Activated T-helper 17 cell treated with anti-CD3 and anti-CD28 coated beads, Interleukin-2, amount 50 U/mL, for 72 hours (primary cell): ENCODE measurements around the gene SLC19A1. TPM values are rescaled to one million over a fixed set of nuclear protein-coding genes. Genes with fewer than 3 reads are reported as not detected.
A peak's percentile ranks its signal among the peaks of the same experiment; 100 is the strongest.

Source experiments
- ATAC-seq: fragments of 150-1000 bp; cut with Tn5 transposase; replicated peaks from 2 replicates; pipeline ENCODE4 v1.10.0; 2021; ENCODE audit warnings: mild to moderate bottlenecking, moderate library complexity
- H3K27ac Mint-ChIP-seq: one replicate; pipeline ENCODE4 v1.8.0; 2022; ENCODE audit warnings: mixed read lengths
- H3K27me3 Mint-ChIP-seq: one replicate; pipeline ENCODE4 v1.8.0; 2022; ENCODE audit warnings: mixed read lengths
- H3K36me3 Mint-ChIP-seq: one replicate; pipeline ENCODE4 v1.8.0; 2022; ENCODE audit warnings: low read depth, mild to moderate bottlenecking, mixed read lengths
- H3K4me1 Mint-ChIP-seq: one replicate; pipeline ENCODE4 v1.8.0; 2022; ENCODE audit warnings: mixed read lengths
- H3K4me3 Mint-ChIP-seq: one replicate; pipeline ENCODE4 v1.8.0; 2022; ENCODE audit warnings: mild to moderate bottlenecking, mixed read lengths
- H3K9me3 Mint-ChIP-seq: one replicate; pipeline ENCODE4 v1.8.0; 2022; ENCODE audit warnings: mixed read lengths
- total RNA-seq, 2 donors: library from RNA; stranded (reverse); gene quantifications; one replicate each; pipeline ENCODE4 v1.2.3, GENCODE V29; 2022

The SLC19A1 gene
- total RNA-seq, 2 donors from 2014 or later = 41.4 to 82.2 TPM

DNA sequence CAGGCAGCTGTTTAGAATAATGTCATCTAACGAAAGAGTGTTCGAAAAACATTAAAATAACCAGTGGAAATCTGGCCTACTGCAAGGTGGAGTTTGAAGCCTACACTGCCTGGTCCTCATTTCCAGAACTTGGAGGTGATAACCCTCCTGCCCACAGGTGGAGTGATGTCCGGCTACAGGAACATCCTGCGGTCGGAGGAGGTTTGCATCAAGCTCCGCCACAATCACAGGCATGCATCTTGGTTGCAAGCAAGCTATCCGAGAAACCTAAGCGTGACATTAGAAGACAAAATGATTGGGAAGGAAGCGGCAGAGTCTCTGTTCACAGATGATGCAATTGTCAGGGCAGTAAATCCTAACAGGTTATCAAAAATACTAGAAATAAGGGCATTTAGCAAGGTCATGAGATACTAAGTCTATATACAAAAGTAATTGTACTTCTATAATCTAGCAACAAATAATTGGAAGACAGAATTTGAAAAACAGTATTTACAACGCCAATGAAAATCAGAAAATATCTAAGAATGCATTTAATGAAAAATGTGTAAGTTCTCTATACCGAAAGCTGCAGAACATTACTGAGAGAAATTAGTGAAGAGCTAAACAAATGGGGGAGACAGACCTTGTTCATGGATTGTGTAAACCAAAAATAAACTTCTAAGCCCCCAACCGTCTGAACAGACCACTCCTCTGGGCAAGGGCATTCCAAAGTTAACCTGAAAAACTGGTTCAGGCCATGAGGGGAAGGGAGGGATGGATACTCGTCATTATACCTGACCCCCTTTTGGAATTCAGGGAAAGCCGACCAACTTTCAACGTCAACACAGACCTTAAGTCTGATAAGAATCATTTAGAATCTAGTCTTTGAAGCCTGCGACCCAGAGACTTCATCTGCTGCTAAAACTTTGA, 4.7 kb upstream of the SLC19A1 start:
- Mint-ChIP-seq H3K4me3 (no peak overlapping the region), H3K27ac (no peak overlapping the region), H3K36me3 (no peaks in the 10 kb centered on the region), H3K9me3 (no peaks in the 10 kb centered on the region), H3K4me1 (peaks cover 24% of the 10 kb centered on the region), H3K27me3 (no peaks in the 10 kb centered on the region)
- ATAC-seq = no peak

DNA sequence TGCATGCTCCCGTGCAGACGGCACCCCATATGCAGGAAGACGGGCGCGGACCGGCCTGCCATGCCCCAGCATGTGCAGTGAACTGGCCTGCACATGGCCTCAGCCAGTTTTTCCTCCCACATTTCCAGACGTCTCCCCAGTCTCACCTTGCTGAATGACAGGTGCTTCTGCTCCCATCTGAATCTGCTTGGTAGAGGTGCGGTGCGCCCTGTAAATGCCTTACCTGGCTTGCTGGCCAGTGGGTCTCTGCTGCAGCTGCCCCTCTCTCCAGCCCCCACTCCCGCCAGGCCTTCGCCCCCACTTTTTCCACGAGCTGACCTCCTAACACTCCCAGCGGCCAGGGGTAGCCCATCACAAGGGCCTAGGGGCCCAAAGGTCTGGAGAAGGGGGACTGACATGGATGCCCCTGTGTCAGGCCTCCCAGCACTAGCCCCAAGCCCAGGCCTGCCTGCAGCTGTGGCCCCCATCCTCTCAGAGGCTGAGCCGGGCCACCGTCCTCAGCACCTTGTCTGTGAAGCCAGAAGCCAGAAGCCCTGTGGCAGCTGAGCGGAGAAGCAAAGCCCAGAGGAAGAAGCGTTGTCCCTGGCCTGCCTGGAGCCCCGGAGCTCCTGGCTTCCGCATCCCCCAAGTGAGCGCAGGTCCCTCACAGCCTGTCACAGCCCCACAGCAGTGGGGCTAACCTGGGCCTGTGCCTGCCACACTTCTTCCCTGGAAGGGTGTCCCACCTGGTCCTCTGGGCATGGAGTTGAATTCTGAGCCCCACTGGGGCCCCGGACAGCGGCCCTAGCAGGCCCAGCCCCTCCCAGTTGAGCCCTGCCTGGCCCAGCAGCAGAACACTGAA, 3.7 kb upstream of the SLC19A1 start:
- Mint-ChIP-seq H3K27ac (peak overlapping the region; percentile 45), H3K27me3 (no peaks in the 10 kb centered on the region), H3K9me3 (no peaks in the 10 kb centered on the region), H3K4me1 (peaks cover 15% of the 10 kb centered on the region), H3K36me3 (peaks cover 2% of the 10 kb centered on the region), H3K4me3 (no peak overlapping the region)
- ATAC-seq = no peak

DNA sequence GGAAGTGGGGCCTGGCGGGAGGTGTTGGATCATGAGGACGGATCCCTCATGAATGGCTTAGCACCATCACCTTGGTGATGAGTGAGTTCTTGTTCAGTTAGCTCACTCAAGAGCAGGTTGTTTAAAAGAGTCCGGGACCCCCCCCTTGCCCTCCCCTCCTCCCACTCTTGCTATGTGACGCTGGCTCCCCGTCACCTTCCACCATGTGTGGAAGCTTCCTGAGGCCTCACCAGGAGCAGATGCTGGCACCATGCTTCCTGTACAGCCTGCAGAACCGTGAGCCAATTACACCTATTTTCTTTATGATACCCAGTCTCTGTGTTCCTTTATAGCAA, 3.0 kb upstream of the SLC19A1 start:
- H3K4me3 Mint-ChIP-seq = no peak overlapping the region
- no peak for ATAC-seq
- H3K4me1 Mint-ChIP-seq = peaks cover 8% of the 10 kb centered on the region
- H3K9me3 Mint-ChIP-seq = no peaks in the 10 kb centered on the region
- peak overlapping the region; percentile 45 for H3K27ac Mint-ChIP-seq
- H3K36me3 Mint-ChIP-seq = peaks cover 8% of the 10 kb centered on the region
- no peaks in the 10 kb centered on the region for H3K27me3 Mint-ChIP-seq

DNA sequence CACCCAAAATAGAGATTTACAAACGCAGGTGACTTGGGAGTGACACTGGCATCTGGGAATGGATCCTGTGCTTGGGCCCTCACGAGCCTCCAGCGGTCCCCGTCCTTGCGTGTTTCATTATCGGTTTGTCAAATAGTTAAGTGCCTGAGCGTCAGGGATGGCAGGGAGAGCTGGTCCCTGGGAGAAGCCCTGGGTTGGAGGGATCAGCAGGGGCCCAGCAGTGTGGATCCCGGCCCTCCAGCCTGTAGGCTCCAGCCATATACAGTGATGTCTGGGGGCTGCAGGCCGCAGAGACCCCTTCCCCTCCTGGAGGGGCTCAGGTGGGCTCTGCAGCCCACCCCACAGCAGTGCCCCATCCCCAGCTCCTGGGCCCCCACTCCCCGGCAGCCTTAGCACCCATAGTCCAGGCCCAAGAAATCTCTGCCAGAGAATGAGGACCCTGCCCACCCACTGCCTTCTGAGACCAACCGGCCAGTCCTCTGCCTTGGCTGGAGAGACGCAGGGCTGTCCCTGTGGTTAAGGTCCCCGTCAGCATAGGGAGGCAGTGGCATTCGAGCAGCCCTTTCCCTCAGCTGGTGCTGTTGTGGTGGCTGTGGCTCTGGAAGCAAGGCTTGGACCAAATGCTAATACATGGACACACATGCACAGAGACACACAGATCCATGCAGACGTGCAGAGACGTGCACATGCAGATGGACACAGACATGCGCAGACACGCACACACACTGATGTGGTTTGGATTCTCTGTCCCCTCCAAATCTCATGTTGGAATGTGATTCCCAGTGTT, 2.4 kb upstream of the SLC19A1 start:
- Mint-ChIP-seq H3K27me3 (no peaks in the 10 kb centered on the region), H3K27ac (no peak overlapping the region), H3K36me3 (peaks cover 8% of the 10 kb centered on the region), H3K4me1 (peaks cover 6% of the 10 kb centered on the region), H3K4me3 (no peak overlapping the region), H3K9me3 (no peaks in the 10 kb centered on the region)
- no peak for ATAC-seq

DNA sequence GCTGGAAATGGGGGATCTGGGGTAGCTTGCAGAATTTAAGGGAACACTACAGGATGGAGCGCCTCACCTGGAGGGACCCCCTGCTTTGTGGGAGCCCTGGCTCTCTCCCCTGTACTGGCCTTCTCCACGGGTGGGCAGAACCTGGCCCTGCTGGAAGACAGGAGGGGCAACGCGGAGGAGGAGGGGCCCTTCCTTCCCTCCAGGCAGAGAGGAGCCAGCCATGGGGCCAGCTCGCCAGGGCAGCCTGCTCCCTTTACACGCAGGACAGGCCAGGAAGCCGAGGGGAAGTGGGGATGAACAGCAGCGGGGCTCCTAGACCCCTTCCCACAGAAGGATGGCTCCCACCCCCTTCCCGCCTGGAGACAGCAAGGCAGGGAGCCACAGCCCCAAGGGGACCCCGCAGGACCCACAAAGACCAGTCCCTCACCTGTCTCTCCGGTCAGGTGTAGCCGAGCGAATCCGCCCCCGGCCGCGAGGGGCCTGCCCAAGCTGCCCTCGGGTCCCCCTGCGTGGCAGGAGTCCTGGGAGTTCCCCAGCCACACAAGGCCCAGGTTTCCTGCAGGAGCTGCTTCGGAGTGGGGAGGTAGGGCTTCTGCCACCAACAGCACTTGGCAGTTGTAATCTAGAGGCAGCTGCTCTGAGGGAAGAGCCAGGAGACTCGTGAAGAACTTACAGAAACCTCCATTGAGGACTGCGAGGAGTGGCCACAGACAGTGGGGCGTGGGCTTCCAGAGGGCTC, 1.6 kb upstream of the SLC19A1 start:
- peaks cover 8% of the 10 kb centered on the region for H3K36me3 Mint-ChIP-seq
- H3K4me1 Mint-ChIP-seq = peaks cover under 1% of the 10 kb centered on the region
- no peak for ATAC-seq
- peak overlapping the region; percentile 20 for H3K27ac Mint-ChIP-seq
- no peaks in the 10 kb centered on the region for H3K27me3 Mint-ChIP-seq
- peak overlapping the region; percentile 27 for H3K4me3 Mint-ChIP-seq
- H3K9me3 Mint-ChIP-seq = no peaks in the 10 kb centered on the region

DNA sequence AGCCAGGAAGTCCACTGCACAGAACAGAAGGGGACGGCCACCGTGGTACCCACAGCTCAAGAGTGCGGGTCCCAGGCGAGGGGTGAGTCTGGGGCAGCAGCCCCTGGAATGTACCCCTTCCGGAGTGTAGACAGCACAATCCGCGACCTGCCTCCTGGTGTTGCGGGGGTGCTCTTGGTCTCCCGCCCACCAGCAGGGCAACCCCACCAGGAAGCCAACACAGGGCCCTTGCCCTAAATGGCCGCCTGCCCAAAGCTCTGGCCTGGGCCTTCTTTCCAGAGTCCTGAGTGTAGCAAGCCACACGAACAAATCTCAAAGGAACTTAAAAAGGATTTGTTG, 1.1 kb upstream of the SLC19A1 start:
- Mint-ChIP-seq H3K27me3 (no peaks in the 10 kb centered on the region), H3K4me3 (peak overlapping the region; percentile 27), H3K36me3 (peaks cover 8% of the 10 kb centered on the region), H3K4me1 (no peaks in the 10 kb centered on the region), H3K27ac (peak overlapping the region; percentile 20), H3K9me3 (no peaks in the 10 kb centered on the region)
- no peak for ATAC-seq

DNA sequence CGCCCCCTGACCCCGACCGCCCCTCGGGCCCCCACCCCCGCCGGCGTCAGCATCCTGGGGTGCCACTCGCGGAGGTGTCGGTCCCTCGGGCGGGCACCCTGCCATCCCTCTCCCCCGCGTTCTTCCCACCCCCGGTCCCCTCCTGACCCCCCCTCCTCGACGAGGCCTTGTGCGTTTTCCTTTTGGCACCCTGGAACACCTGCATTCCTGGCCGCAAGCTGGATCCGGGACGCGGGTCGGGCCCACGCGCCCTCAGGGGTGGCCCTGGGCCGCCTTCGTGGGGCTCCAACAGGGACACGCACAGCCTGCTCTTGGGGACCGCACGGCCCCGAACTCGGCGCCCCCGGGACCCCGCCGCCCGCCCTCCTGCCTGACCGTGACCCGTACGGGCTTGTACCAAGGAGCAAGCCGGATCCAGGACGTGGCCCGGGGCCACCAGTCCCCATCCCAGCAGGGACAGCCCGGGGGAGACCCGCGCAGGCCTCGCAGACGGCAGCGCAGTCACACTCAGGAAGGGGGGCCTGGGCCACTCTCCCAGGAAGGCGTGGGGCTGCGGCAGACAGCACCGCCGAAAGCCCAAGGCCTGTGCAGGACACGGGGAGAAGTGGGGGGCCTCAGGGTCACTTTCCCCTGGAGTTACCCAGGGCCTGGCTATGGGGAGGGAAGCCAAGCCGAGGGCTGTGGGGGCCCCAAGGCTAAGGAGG, 579 bp upstream of the SLC19A1 start:
- no peak overlapping the region for H3K27ac Mint-ChIP-seq
- no peaks in the 10 kb centered on the region for H3K27me3 Mint-ChIP-seq
- H3K36me3 Mint-ChIP-seq = peaks cover 8% of the 10 kb centered on the region
- peak overlapping the region; percentile 27 for H3K4me3 Mint-ChIP-seq
- H3K4me1 Mint-ChIP-seq = no peaks in the 10 kb centered on the region
- ATAC-seq = no peak
- H3K9me3 Mint-ChIP-seq = no peaks in the 10 kb centered on the region

DNA sequence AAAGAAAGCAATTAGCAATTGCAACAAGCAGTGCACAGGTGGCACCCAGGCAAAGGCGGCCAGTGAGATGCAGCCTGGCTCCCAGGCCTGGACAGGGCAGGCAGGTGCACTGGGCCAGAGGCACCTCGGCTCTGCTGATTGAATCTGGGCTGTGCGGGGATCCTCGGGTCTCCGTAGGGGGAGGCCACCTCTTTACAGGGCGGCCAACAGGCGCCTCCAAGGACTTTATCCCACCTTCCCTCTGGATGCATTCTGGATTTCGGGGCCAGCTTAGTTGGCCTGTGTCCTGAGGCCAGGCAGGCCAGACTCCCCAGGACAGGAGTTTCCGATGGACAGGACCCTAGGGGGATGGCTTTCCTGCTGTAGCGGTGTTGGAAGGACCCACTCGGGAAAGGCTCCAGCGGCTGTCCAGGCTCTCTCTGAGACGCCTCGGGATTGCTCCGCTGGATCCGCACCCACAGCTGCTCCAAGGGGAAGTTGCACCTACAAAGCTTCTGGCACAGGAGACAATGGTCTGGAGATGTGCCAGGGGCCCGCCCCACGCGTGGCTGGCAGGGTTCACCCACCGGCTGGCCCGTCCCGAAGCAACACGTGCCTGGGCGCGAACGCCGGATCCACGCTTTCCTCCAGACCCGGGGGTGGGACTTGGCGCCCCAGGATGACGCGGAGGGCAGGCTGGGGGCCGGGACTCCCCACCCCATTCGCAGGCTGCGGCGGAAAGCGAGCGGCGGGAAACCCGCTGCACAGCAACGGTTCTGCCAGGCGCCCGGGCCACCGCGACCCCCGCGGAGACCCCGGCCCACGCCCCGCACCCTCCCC, 810 bp downstream of the SLC19A1 start:
- Mint-ChIP-seq H3K4me1 (no peaks in the 10 kb centered on the region), H3K27me3 (no peaks in the 10 kb centered on the region)

DNA sequence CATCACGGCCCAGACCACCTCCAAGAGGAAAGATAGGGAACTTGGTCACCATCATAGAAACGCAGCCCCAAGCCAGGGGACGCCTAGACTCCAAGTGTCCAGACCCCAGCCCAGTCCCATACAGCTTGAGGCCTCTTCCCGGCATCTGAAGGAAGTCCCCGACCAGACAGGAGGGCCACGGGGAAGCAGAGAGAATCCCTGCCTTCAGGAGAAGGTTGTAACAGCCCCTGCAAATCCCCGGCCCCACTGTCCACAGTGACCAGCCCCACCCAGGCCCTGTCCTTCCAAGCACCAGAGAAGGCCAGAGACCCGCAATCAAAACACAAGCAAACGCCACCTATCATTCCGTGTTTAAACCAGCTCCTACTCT, 1.7 kb downstream of the SLC19A1 start:
- peak overlapping the region; percentile 78 for H3K4me3 Mint-ChIP-seq
- peaks cover 21% of the 10 kb centered on the region for H3K36me3 Mint-ChIP-seq
- ATAC-seq = no peak
- no peaks in the 10 kb centered on the region for H3K27me3 Mint-ChIP-seq
- no peaks in the 10 kb centered on the region for H3K4me1 Mint-ChIP-seq
- peak overlapping the region; percentile 51 for H3K27ac Mint-ChIP-seq
- H3K9me3 Mint-ChIP-seq = no peaks in the 10 kb centered on the region

More for the DNA sequence above, 810 bp downstream of the SLC19A1 start:
- Mint-ChIP-seq H3K36me3 (peaks cover 12% of the 10 kb centered on the region), H3K4me3 (peak overlapping the region; percentile 78), H3K9me3 (no peaks in the 10 kb centered on the region), H3K27ac (peak overlapping the region; percentile 51)
- ATAC-seq = peak; percentile 84

DNA sequence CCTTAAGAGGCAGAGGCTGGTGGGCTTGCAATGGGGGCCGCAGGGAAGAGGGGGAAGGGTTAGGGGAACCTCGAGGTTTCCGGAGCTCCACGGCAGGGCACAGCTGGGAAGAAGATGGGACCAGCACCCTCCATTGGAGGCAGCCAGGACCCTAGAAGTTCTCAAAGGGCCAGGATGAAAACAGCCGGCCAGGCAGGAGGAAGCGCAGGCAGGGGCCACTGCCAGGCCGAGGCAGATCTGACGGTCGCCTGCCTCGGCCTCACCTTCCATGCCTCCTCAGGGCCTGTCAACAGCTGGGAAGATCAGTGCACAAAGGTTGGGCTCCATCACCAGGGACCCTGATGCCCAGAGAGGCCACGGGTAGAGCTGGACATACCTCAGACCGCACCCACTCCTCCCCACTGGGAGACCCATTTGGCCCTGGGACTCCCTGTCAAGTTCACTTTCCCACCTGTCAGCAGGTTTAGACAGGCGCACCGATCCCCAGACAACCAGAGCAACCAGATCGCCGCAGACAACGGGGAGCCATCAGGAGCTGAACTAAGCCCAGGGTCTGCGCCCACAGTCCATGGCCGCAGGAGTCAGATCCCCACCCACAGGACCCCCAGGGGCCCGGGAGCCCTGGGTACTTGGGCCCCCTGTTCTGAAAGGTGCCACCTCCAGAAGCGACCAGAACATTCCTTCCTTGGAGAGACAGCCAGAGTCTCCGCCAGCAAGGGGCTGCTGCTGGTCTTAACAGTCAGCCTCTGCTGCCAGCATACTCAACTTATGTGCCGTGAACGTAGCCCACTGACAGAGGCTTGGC, 2.2 kb downstream of the SLC19A1 start:
- ATAC-seq = no peak
- Mint-ChIP-seq H3K36me3 (peaks cover 27% of the 10 kb centered on the region), H3K27me3 (no peaks in the 10 kb centered on the region), H3K27ac (peak overlapping the region; percentile 28), H3K4me3 (peak overlapping the region; percentile 78), H3K9me3 (no peaks in the 10 kb centered on the region), H3K4me1 (no peaks in the 10 kb centered on the region)

DNA sequence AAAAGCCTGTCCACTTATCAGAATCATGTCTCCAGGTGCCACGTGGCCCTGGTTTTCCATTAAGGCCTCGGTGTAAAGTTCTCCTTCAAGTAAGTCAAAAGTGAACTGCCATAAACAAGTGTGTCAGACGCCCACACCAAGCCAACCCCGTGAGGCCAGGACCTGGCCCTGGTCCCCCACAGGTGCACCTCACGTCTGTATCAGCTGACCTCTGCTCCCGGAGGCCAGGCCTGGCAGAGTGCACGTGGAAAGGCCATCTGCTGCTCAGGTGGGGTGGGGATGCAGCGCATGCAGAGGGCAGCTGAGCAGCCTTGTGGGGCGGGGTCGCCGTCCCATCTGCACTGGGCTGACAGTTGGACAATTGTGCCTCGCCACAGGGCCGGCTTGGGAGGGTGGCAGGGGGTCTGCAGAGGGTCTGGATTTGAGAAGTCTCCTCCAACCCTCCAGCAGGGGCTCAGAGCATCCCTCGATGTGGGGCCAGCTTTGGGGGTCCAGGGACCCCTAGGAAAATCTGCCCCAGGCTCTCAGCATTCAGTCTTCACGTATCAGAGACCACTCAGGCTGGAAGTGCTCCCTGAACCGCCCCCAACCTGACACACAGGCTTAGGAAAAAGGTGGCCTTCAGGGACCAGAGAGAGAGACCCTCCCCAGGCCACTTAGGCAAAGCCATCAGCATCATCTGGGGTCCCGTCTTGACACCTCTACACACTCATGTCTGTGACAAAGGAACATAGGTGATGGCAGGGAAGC, 3.0 kb downstream of the SLC19A1 start:
- H3K36me3 Mint-ChIP-seq = peaks cover 32% of the 10 kb centered on the region
- H3K27me3 Mint-ChIP-seq = no peaks in the 10 kb centered on the region
- no peaks in the 10 kb centered on the region for H3K4me1 Mint-ChIP-seq
- no peaks in the 10 kb centered on the region for H3K9me3 Mint-ChIP-seq
- ATAC-seq = no peak
- H3K4me3 Mint-ChIP-seq = peak overlapping the region; percentile 78
- H3K27ac Mint-ChIP-seq = peak overlapping the region; percentile 28
